ENCODE results near the gene AMOTL1.
"Not testable (repeated sequence)": the region's sequence is repeated elsewhere in the genome, so short reads cannot be mapped to it uniquely, and the experiment has no call there.

AMOTL1 gene

DNA sequence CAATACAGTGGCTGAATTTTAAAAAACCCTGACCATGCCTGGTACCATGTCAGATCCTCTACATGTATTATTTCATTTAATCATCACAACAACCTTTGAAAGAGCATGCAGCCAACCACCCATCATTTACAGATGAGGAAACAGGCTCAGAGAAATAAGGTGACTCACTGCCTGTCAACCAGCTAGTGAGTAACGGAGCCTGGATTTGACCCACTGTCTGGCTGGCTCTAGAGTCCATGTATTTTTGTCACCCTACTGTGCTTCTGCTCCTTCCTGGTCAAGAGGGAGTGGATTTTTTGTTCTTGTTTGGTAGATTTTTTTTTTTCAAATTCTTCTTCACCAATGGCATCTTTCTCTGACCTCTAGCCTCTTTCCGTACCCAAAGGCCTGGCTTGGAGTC lies 127.8 kb downstream of the AMOTL1 start:
- in situ Hi-C loops (cut with MboI; ENCODE audit: low pct_unique_long_range_greater_than_20kb, low sequenced_read_pairs, unreplicated experiment) = no loop called here
- no peak for TF ChIP-seq CTCF (IDR thresholded peaks at IDR 0.05; ENCODE audit: extremely low read depth, insufficient read depth, missing control alignments)
- no peak for DNase-seq (ENCODE audit: low spot score)

DNA sequence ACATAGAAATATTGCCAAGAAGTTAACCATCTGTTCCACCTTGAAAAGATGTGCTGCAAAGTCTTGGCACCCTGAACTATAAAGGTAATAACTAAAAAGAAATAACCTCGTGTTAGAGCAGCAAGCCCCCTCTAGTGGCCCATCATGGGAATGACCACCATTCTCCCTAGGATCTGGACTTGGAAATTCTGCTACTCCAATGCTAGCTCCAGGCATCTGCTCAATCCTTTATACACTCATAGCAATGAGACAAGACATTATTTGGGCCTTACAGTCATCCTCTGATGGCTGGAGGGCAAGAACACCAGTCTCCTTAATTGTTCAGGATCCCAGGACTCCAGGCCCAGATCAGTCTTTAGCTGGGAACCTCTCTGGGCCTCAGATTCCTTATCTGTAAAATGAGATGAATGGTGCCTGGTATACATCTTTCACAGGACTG lies 129.2 kb downstream of the AMOTL1 start:
- in situ Hi-C loops (cut with MboI; ENCODE audit: low pct_unique_long_range_greater_than_20kb, low sequenced_read_pairs, unreplicated experiment) = no loop called here
- peak; percentile 80 for TF ChIP-seq CTCF (IDR thresholded peaks at IDR 0.05; ENCODE audit: extremely low read depth, insufficient read depth, missing control alignments)
- DNase-seq (ENCODE audit: low spot score) = no peak

- TF ChIP-seq CTCF (IDR thresholded peaks at IDR 0.05; ENCODE audit: extremely low read depth, insufficient read depth, missing control alignments) = no peak
- in situ Hi-C loops (cut with MboI; ENCODE audit: low pct_unique_long_range_greater_than_20kb, low sequenced_read_pairs, unreplicated experiment) = no loop called here
- DNase-seq (ENCODE audit: low spot score) = no peak
Measured at GRCh38 chr11:94907226-94907625, 139.1 kb downstream of the AMOTL1 start.

- no peak for TF ChIP-seq CTCF (IDR thresholded peaks at IDR 0.05; ENCODE audit: extremely low read depth, insufficient read depth, missing control alignments)
- no peak for DNase-seq (ENCODE audit: low spot score)
- in situ Hi-C loops (cut with MboI; ENCODE audit: low pct_unique_long_range_greater_than_20kb, low sequenced_read_pairs, unreplicated experiment) = no loop called here
Measured at GRCh38 chr11:94909371-94909820, 141.2 kb downstream of the AMOTL1 start.

GRCh38 chr11:94910270-94910669 lies 142.1 kb downstream of the AMOTL1 start:
- in situ Hi-C loops (cut with MboI; ENCODE audit: low pct_unique_long_range_greater_than_20kb, low sequenced_read_pairs, unreplicated experiment) = no loop called here

GRCh38 chr11:94910779-94911178 lies 142.6 kb downstream of the AMOTL1 start:
- in situ Hi-C loops (cut with MboI; ENCODE audit: low pct_unique_long_range_greater_than_20kb, low sequenced_read_pairs, unreplicated experiment) = no loop called here
- DNase-seq (ENCODE audit: low spot score) = no peak
- TF ChIP-seq CTCF (IDR thresholded peaks at IDR 0.05; ENCODE audit: extremely low read depth, insufficient read depth, missing control alignments) = no peak

More at GRCh38 chr11:94910270-94910669, 142.1 kb downstream of the AMOTL1 start:
- TF ChIP-seq CTCF (IDR thresholded peaks at IDR 0.05; ENCODE audit: extremely low read depth, insufficient read depth, missing control alignments) = no peak
- no peak for DNase-seq (ENCODE audit: low spot score)

DNA sequence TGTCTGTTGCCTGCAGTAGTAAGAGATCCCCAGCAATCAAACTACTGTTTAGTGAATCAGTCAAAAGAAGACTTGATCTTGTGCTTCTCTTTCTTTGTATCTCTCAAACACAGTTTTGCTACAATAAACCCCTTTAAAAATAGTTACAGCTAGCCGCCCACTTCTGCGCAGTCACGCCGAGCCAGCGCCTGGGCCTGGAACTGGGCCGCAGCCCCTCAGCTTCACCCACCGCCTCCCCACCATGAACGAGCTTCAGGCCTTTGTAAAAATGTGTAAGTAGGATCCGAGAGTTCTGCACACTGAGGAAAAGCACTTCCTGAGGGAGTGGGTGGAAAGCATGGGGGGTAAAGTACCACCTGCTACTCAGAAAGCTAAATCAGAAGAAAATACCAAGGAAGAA lies 144.7 kb downstream of the AMOTL1 start:
- in situ Hi-C loops (cut with MboI; ENCODE audit: low pct_unique_long_range_greater_than_20kb, low sequenced_read_pairs, unreplicated experiment) = no loop called here
- no peak for DNase-seq (ENCODE audit: low spot score)
- TF ChIP-seq CTCF (IDR thresholded peaks at IDR 0.05; ENCODE audit: extremely low read depth, insufficient read depth, missing control alignments) = no peak

DNA sequence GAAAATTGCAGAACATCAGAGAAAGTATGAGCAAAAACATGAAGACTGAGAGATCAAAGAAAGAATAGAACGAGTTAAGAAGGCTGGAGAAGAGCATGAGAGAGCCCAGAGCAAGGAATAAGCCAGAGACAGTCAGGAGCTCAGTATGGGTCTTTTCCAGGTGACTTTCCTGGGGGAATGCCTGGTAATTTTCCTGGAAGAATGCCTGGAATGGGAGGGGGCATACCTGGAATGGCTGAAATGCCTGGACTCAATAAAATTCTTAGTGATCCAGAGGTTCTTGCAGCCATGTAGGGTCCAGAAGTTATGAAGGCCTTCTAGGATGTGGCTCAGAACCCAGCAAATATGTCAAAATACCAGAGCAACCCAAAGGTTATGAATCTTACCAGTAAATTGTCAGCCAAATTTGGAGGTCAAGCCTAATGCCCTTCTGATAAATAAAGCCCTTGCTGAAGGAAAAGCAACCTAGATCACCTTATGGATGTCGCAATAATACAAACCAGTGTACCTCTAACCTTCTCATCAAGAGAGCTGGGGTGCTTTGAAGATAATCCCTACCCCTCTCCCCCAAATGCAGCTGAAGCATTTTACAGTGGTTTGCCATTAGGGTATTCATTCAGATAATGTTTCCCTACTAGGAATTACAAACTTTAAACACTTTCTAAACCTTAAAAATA lies 145.7 kb downstream of the AMOTL1 start:
- in situ Hi-C loops (cut with MboI; ENCODE audit: low pct_unique_long_range_greater_than_20kb, low sequenced_read_pairs, unreplicated experiment); DNase-seq (ENCODE audit: low spot score): not testable (repeated sequence)
